Naive thymus-derived CD4-positive, alpha-beta T cell (primary cell): ENCODE data around the gene MRPL12. TPM values are rescaled to one million over a fixed set of nuclear protein-coding genes. Genes with fewer than 3 reads are reported as not detected.

Experiments
- ATAC-seq: fragments of 150-1000 bp; cut with Tn5 transposase; 2 replicates; pipeline ENCODE4 v1.10.0; 2021; ENCODE audit warnings: mild to moderate bottlenecking, moderate library complexity
- CTCF ChIA-PET: fragments of 350-600 bp; sonication (Branson Sonifier 250); formaldehyde crosslinking; loops from one replicate; lab custom pipeline; 2021; ENCODE audit warnings: antibody characterized with exemption; lab: Charles Lee
- POLR2A ChIA-PET: fragments of 350-600 bp; sonication (Branson Sonifier 250); formaldehyde crosslinking; loops from one replicate; lab custom pipeline; 2021; ENCODE audit warnings: antibody characterized with exemption, inconsistent platforms; lab: Charles Lee
- DNase-seq, 9 donors: peaks; one replicate each; pipeline versions ENCODE4 v3.0.0 to v3.0.0-alpha.2; 2020 to 2022; ENCODE audit warnings: mixed read lengths in 1 of 9
- H3K27ac ChIP-seq: one replicate; pipeline ENCODE4 v1.7.0; 2013; ENCODE audit warnings: mild to moderate bottlenecking, low read depth, low read length, moderate library complexity
- H3K27me3 ChIP-seq, 2 donors: one replicate each; pipeline ENCODE4 v1.7.0; 2013; ENCODE audit warnings: low read length in 2 of 2, mild to moderate bottlenecking in 2 of 2, moderate library complexity in 2 of 2; ENCODE audit not compliant: control insufficient read depth in 2 of 2, insufficient read depth in 2 of 2
- H3K36me3 ChIP-seq, 3 experiments: 1 replicate in 2 of 3; 2 replicates in 1 of 3; pipeline ENCODE4 v1.7.0; 2013; ENCODE audit warnings: low read length in 3 of 3, mild to moderate bottlenecking in 3 of 3, moderate library complexity in 1 of 3; ENCODE audit not compliant: insufficient read depth in 3 of 3, control insufficient read depth in 2 of 3
- H3K4me1 ChIP-seq, 2 donors: one replicate each; pipeline ENCODE4 v1.7.0; 2013; ENCODE audit warnings: low read length in 2 of 2, mild to moderate bottlenecking in 2 of 2, moderate library complexity in 1 of 2; ENCODE audit not compliant: control insufficient read depth in 2 of 2, insufficient read depth in 2 of 2
- H3K4me3 ChIP-seq: 2 replicates; pipeline ENCODE4 v1.7.0; 2013; ENCODE audit warnings: mild to moderate bottlenecking, low read length
- H3K9me3 ChIP-seq, 3 experiments: 1 replicate in 2 of 3; 2 replicates in 1 of 3; pipeline ENCODE4 v1.7.0; 2013; ENCODE audit warnings: low read length in 3 of 3; ENCODE audit not compliant: control insufficient read depth in 2 of 3
- H3K27ac Mint-ChIP-seq, 9 donors: one replicate each; pipeline ENCODE4 v1.8.0; 2020 to 2022; ENCODE audit warnings: mixed read lengths in 9 of 9, mild to moderate bottlenecking in 8 of 9, moderate library complexity in 5 of 9, inconsistent platforms in 2 of 9
- H3K27me3 Mint-ChIP-seq, 5 donors: one replicate each; pipeline ENCODE4 v1.8.0; 2021 to 2022; ENCODE audit warnings: mixed read lengths in 5 of 5, mild to moderate bottlenecking in 1 of 5
- H3K36me3 Mint-ChIP-seq, 5 donors: one replicate each; pipeline ENCODE4 v1.8.0; 2020 to 2022; ENCODE audit warnings: mixed read lengths in 5 of 5, mild to moderate bottlenecking in 3 of 5, inconsistent platforms in 1 of 5
- H3K4me1 Mint-ChIP-seq, 7 donors: one replicate each; pipeline ENCODE4 v1.8.0; 2020 to 2022; ENCODE audit warnings: mixed read lengths in 7 of 7, mild to moderate bottlenecking in 3 of 7, inconsistent platforms in 1 of 7
- H3K4me3 Mint-ChIP-seq, 10 donors: one replicate each; pipeline ENCODE4 v1.8.0; 2020 to 2022; ENCODE audit warnings: mild to moderate bottlenecking in 10 of 10, mixed read lengths in 10 of 10, moderate library complexity in 6 of 10, inconsistent platforms in 2 of 10
- H3K9me3 Mint-ChIP-seq, 11 donors: one replicate each; pipeline ENCODE4 v1.8.0; 2020 to 2022; ENCODE audit warnings: mixed read lengths in 11 of 11, mild to moderate bottlenecking in 4 of 11, inconsistent platforms in 1 of 11, moderate library complexity in 1 of 11
- intact Hi-C, 2 donors: fragments of 100-400 bp; cut with micrococcal nuclease; formaldehyde crosslinking; loops; one replicate each; pipeline ENCODE4 v1.15.1; 2023
- polyA plus RNA-seq, 2 donors: library from polyadenylated mRNA; unstranded; fragments of 300-500 nt; fragmentation: Illumina TruSeq; gene quantifications; one replicate each; pipeline ENCODE4 v1.2.3, GENCODE V29; 2021
- total RNA-seq, 6 experiments: library from RNA in 5 of 6; stranded (reverse) in 5 of 6; gene quantifications; 1 replicate in 5 of 6; 2 replicates in 1 of 6; pipeline ENCODE4 v1.2.3 and lab custom pipeline; 2021 to 2026

The MRPL12 gene
- total and polyA plus RNA-seq, 7 experiments from 2014 or later, result 21.3 to 83.8 (median 27.4) TPM

GRCh38 chr17:81683208-81683583 lies 20.0 kb upstream of the MRPL12 start:
- peak overlapping the region; percentile 84 for H3K27ac ChIP-seq
- peak overlapping the region; percentile 76 for H3K4me3 ChIP-seq
- intact Hi-C loops, result loop anchor here (1.0 to 10.0 kb wide), 12 partner anchors 16 to 414 kb away; partner anchors contain the start of genes ACTG1 (in 2 of the 2), CCDC137 (in 2 of the 2), MRPL12 (in 2 of the 2) and NPLOC4 (in 2 of the 2)
- peaks cover 4 to 14% (median 5%) of the 10 kb centered on the region in 5 donors for H3K36me3 Mint-ChIP-seq
- H3K27ac Mint-ChIP-seq, result peak overlapping the region; percentile 51 to 96 (median 79)
- H3K27me3 Mint-ChIP-seq, result peaks cover 0 to 3% (median 0%) of the 10 kb centered on the region in 5 donors
- H3K4me3 Mint-ChIP-seq, result peak overlapping the region; percentile 88 to 99 (median 96)
- H3K36me3 ChIP-seq, result peaks cover 6 to 34% (median 11%) of the 10 kb centered on the region in 3 experiments
- H3K4me1 ChIP-seq, result peaks cover 22 to 24% of the 10 kb centered on the region in 2 donors
- no peak for DNase-seq
- peaks cover 0 to 4% (median 0%) of the 10 kb centered on the region in 11 donors for H3K9me3 Mint-ChIP-seq
- POLR2A ChIA-PET, result interaction anchor here (0.8 to 4.7 kb wide), 19 partner anchors 13 to 460 kb away, joined by 3 to 49 read pairs (median 4); partner anchors contain the start of genes ALYREF, CCDC137, CEP131 and DCXR
- H3K9me3 ChIP-seq, result no peaks in the 10 kb centered on the region
- no peak for ATAC-seq
- H3K27me3 ChIP-seq, result no peaks in the 10 kb centered on the region
- CTCF ChIA-PET, result interaction anchor here (0.5 kb wide), 1 partner anchor 29 kb away, joined by 3 read pairs; no protein-coding TSS in a partner anchor
- H3K4me1 Mint-ChIP-seq, result peaks cover 22 to 49% (median 40%) of the 10 kb centered on the region in 7 donors

- H3K4me1 Mint-ChIP-seq, result peaks cover 22 to 49% (median 40%) of the 10 kb centered on the region in 7 donors
These were observed 19.4 kb upstream of the MRPL12 start, which contains the start of the genes ARL16 and HGS for GRCh38 chr17:81683584-81684441. TSS of gene ARL16 (minus strand) at chr17:81683797. CDS start at chr17:81683753, 44 bp downstream. TSS of gene HGS (plus strand) at chr17:81684011. CDS start at chr17:81684067, 56 bp downstream.

GRCh38 chr17:81684442-81684911 lies 18.7 kb upstream of the MRPL12 start:
- DNase-seq (peak in 1 of 9 donors; percentile 38), ATAC-seq (no peak)
- peak overlapping the region; percentile 84 for H3K27ac ChIP-seq
- H3K9me3 ChIP-seq, result no peaks in the 10 kb centered on the region
- peaks cover 22 to 24% of the 10 kb centered on the region in 2 donors for H3K4me1 ChIP-seq
- Mint-ChIP-seq H3K27ac (peak overlapping the region; percentile 36 to 86 (median 70)), H3K4me1 (peaks cover 26 to 50% (median 42%) of the 10 kb centered on the region in 7 donors), H3K4me3 (peak overlapping the region; percentile 78 to 95 (median 87)), H3K9me3 (peaks cover 0 to 4% (median 0%) of the 10 kb centered on the region in 11 donors), H3K36me3 (peaks cover 4 to 18% (median 5%) of the 10 kb centered on the region in 5 donors), H3K27me3 (peaks cover 0 to 3% (median 0%) of the 10 kb centered on the region in 5 donors)
- H3K36me3 ChIP-seq, result peaks cover 6 to 47% (median 21%) of the 10 kb centered on the region in 3 experiments
- peak overlapping the region; percentile 76 for H3K4me3 ChIP-seq
- no peaks in the 10 kb centered on the region for H3K27me3 ChIP-seq
- intact Hi-C loops, result loop anchor here (5.0 to 10.0 kb wide), 4 partner anchors 132 to 413 kb away; partner anchors contain the start of genes ACTG1 (in 2 of the 2), DCXR (in 1 of the 2), FAAP100 (in 1 of the 2) and FASN (in 1 of the 2)
- ChIA-PET CTCF (no interaction called here), POLR2A (interaction anchor here (0.6 to 4.7 kb wide), 13 partner anchors 9 to 772 kb away, joined by 3 to 49 read pairs (median 3); partner anchors contain the start of genes CCDC137, DCXR, MCRIP1 and MRPL12)

More at GRCh38 chr17:81683584-81684441, 19.4 kb upstream of the MRPL12 start, which contains the start of the genes ARL16 and HGS:
- ChIA-PET CTCF (interaction anchor here (0.5 kb wide), 1 partner anchor 29 kb away, joined by 3 read pairs; no protein-coding TSS in a partner anchor), POLR2A (interaction anchor here (0.6 to 4.7 kb wide), 24 partner anchors 8 to 772 kb away, joined by 3 to 49 read pairs (median 4); partner anchors contain the start of genes ALYREF, CCDC137, CEP131 and DCXR)
- H3K36me3 Mint-ChIP-seq, result peaks cover 4 to 16% (median 5%) of the 10 kb centered on the region in 5 donors
- DNase-seq (peak; percentile 91 to 98 (median 97)), ATAC-seq (peak; percentile 98)
- peaks cover 0 to 3% (median 0%) of the 10 kb centered on the region in 5 donors for H3K27me3 Mint-ChIP-seq
- peak within 1 kb of the TSS; percentile 88 to 99 (median 96) for H3K4me3 Mint-ChIP-seq
- no peaks in the 10 kb centered on the region for H3K9me3 ChIP-seq
- peaks cover 0 to 4% (median 0%) of the 10 kb centered on the region in 11 donors for H3K9me3 Mint-ChIP-seq
- H3K36me3 ChIP-seq, result peaks cover 6 to 40% (median 16%) of the 10 kb centered on the region in 3 experiments
- peak within 1 kb of the TSS; percentile 76 for H3K4me3 ChIP-seq
- H3K27ac Mint-ChIP-seq, result peak within 1 kb of the TSS; percentile 83 to 97 (median 95)
- no peaks in the 10 kb centered on the region for H3K27me3 ChIP-seq
- H3K27ac ChIP-seq, result peak within 1 kb of the TSS; percentile 84
- intact Hi-C loops, result loop anchor here (1.0 to 10.0 kb wide), 12 partner anchors 17 to 413 kb away; partner anchors contain the start of genes ACTG1 (in 2 of the 2), CCDC137 (in 2 of the 2), MRPL12 (in 2 of the 2) and NPLOC4 (in 2 of the 2)
- H3K4me1 ChIP-seq, result peaks cover 22 to 24% of the 10 kb centered on the region in 2 donors

- CTCF ChIA-PET, result no interaction called here
- Histone ChIP-seq H3K27me3 (no peaks in the 10 kb centered on the region), H3K4me3 (peak overlapping the region; percentile 76), H3K4me1 (peaks cover 22 to 24% of the 10 kb centered on the region in 2 donors), H3K9me3 (no peaks in the 10 kb centered on the region), H3K36me3 (peaks cover 6 to 51% (median 21%) of the 10 kb centered on the region in 3 experiments), H3K27ac (peak overlapping the region; percentile 84)
- H3K27ac Mint-ChIP-seq, result peak overlapping the region in 8 of 9 donors; percentile 36 to 86 (median 72)
- intact Hi-C loops, result loop anchor here in 1 of 2 donors (10.0 kb wide), 1 partner anchor 350 kb away; the partner anchor contains the start of genes DCXR and RAC3
- H3K9me3 Mint-ChIP-seq, result peaks cover 0 to 4% (median 0%) of the 10 kb centered on the region in 11 donors
- no peak for ATAC-seq
- peaks cover 0 to 3% (median 0%) of the 10 kb centered on the region in 5 donors for H3K27me3 Mint-ChIP-seq
- peaks cover 27 to 50% (median 42%) of the 10 kb centered on the region in 7 donors for H3K4me1 Mint-ChIP-seq
- POLR2A ChIA-PET, result interaction anchor here (0.6 to 4.7 kb wide), 8 partner anchors 9 to 812 kb away, joined by 3 to 49 read pairs (median 3); partner anchors contain the start of genes CCDC137, MCRIP1, MRPL12 and OXLD1
- H3K36me3 Mint-ChIP-seq, result peaks cover 4 to 19% (median 5%) of the 10 kb centered on the region in 5 donors
- DNase-seq, result peak in 1 of 9 donors; percentile 40
- peak overlapping the region; percentile 78 to 95 (median 87) for H3K4me3 Mint-ChIP-seq
These were observed 18.1 kb upstream of the MRPL12 start for GRCh38 chr17:81685108-81685507.

- Mint-ChIP-seq H3K27me3 (peaks cover 0 to 3% (median 0%) of the 10 kb centered on the region in 5 donors), H3K27ac (no peak overlapping the region), H3K9me3 (peaks cover 0 to 4% (median 0%) of the 10 kb centered on the region in 11 donors), H3K4me3 (no peak overlapping the region), H3K4me1 (peaks cover 27 to 50% (median 40%) of the 10 kb centered on the region in 7 donors), H3K36me3 (peaks cover 2 to 23% (median 5%) of the 10 kb centered on the region in 5 donors)
- ChIA-PET POLR2A (no interaction called here), CTCF (no interaction called here)
- no peaks in the 10 kb centered on the region for H3K9me3 ChIP-seq
- no peaks in the 10 kb centered on the region for H3K27me3 ChIP-seq
- H3K4me1 ChIP-seq, result peaks cover 22 to 24% of the 10 kb centered on the region in 2 donors
- no peak overlapping the region for H3K4me3 ChIP-seq
- DNase-seq (no peak), ATAC-seq (no peak)
- H3K27ac ChIP-seq, result no peak overlapping the region
- intact Hi-C loops, result loop anchor here in 1 of 2 donors (10.0 kb wide), 1 partner anchor 348 kb away; the partner anchor contains the start of genes DCXR and RAC3
- H3K36me3 ChIP-seq, result peaks cover 10 to 64% (median 28%) of the 10 kb centered on the region in 3 experiments
These were observed 16.6 kb upstream of the MRPL12 start for GRCh38 chr17:81686614-81687013.
